T follicular helper cell (primary cell): ENCODE results near the gene CPLX4.

Experiments
- DNase-seq: peaks from one replicate; pipeline ENCODE4 v3.0.0-alpha.2; 2020; ENCODE audit warnings: low read depth
- total RNA-seq, 2 experiments: gene quantifications; one replicate each; lab custom pipeline; 2026; lab: John Stamatoyannopoulos, UW

CPLX4 gene, protein sequence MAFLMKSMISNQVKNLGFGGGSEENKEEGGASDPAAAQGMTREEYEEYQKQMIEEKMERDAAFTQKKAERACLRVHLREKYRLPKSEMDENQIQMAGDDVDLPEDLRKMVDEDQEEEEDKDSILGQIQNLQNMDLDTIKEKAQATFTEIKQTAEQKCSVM
- 0 reads per million in 2 experiments for total RNA-seq

DNA sequence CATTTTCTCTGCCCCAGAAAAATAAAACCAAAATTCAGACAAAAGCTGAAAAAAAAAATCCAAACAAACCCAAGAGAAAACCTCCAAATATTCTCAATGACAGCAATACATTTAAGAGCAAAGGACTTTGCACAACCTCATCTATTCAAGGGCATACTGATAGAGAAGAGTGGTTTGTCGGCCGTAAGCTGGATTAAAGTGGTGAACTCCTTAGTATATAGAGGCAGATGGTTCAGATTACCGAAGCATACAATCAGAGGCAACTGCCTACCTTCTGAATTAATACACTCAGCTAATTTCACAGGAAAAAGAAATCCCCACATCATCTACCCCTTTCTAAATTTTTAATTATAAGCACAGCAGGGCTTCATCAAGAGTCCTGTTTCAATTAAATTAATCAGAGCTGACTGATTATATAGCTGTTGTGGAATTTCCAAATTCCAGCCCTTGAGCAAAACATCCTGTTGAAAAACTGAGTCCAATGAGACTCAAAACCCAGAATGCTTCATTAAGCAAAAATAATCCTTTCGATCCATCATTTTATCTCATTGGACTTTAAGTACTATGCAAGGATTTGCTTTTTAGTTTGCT lies at the start of gene CPLX4:
Gene CPLX4 (minus strand): TSS at position 190 of the 591 bp plus-strand sequence. CDS start 187 bp downstream, at position 3.
- no peak for DNase-seq

DNA sequence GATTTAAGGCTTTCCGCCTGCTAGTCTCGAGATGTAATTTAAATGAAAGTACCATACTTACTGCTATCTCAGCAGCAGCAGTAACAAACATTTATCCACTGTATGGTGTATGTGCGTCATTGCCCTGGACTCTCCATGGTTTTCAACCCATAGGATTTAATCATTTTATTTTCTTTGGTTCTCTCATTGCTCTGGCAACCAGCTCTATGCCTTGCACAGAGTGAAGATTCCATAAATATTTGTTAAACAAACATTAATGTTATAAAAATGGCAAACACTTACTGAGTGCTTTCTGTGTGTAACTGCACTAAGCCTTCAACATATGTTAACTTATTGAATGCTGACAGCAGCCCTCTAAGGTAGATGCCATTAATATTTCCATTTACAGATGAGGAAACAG lies 41.9 kb upstream of the CPLX4 start:
- no peak for DNase-seq

DNA sequence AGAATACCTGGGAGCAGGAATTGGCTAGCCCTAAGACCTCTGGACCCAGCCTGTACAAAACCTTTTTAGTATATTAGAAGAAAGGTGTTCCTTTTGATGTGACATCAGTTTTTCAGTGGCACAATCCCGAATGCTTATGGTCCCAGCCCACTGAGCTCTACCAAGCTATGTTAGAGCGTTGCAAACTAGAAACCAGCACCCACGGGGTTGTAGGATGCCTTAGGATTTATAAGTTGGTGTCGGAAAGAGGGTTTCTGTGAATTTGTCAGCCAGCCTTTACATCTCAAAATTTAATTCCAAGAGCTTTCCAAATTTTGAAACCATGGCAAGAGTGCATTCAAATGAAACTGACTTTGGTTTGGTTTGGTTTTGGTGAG lies 41.1 kb upstream of the CPLX4 start:
- DNase-seq, result no peak

DNA sequence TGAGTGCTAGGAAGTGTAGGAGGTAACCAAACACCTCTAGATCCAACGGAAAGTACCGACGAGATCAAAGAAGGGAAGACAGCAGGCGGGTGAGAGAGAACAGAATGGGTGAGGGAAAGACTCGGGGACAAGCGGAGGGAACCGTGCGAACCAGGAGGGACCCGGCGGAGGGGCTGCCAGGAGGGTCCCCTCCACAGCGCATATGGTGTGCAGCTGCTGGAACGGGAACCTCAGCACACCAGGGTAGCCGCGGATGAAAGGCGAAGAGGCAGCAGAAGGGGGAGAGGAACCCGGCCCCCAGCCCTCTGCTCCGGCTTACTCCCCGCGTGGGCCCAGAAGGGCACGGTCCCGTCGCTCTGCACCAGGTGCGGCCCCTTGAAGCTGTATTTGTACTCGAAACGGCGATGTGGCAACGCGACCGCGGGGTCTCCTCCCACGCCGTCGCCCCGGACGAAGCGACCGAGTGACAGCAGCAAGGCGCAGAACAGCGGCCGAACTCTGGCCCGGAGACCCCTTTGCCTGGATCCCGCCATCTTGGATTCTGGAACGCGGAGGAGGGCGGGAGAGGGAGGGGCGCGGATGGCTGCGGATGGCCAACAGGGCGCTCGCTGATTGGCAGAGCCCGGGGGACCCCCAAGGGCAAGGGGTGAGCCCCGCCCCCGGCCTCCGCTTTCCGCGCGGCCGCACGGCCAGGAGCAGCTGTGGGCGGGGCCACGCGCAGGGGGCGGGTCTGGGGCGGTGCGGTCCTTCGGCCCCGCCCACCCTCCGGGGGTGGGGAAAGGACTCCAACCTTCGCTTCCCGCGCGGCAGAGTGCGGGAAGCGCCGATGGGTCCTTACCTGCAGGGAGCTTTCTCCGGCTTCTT lies 40.5 kb upstream of the CPLX4 start, which contains the start of gene LMAN1:
Gene LMAN1 (minus strand): TSS at position 554 of the 864 bp plus-strand sequence. CDS start 21 bp downstream, at position 533.
- peak; percentile 86 for DNase-seq

DNA sequence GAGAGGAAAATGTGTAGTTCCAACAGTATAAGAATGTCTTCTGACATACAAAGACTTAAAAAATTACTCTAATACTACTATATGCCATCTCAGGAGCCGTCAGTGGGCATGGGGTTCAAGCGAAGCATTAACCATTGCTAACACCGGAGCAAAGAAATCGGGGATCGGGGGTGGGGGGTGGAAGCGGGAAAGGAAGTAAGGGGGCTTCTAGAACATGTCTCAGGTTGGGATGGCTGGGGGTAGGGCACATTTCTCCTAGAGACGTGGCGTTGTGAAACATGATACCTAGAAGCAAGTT lies 39.9 kb upstream of the CPLX4 start:
- DNase-seq, result no peak

DNA sequence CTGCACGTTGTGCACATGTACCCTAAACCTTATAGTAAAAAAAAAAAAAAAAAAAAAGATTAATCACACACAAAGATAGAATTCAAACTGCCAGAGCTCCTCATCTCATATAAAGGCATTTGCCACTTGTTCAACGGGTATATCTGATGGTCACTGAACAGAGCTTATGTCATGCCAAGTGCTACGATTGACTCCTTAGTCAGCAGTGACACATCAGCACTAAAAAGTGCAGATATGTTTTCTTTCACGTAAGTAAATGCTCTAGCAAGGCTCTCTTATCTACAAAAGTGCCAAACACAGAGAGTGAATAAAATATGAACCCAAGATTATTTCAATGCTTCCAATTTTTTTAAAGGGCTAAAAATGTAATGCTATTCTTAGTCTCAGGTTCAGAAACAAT lies 39.5 kb upstream of the CPLX4 start:
- DNase-seq, result no peak

DNA sequence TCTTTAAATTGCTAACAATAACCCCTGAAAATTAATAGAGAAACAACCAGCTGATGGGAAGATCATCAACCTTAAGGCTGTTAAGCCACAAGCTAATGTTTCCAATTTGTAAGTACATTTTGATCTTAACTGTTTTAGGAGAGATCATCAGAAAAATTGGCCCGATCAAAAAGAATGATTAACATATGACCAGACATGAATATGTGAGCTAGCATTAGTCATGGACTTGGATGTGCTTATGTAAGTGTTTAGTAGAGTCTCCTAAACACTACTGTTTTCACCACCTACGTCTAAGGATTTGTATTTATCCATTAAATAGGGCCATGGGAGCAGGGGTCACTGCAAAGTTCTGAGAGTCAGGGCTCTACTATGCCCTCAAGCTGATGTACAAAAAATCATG lies 36.3 kb upstream of the CPLX4 start:
- no peak for DNase-seq

DNA sequence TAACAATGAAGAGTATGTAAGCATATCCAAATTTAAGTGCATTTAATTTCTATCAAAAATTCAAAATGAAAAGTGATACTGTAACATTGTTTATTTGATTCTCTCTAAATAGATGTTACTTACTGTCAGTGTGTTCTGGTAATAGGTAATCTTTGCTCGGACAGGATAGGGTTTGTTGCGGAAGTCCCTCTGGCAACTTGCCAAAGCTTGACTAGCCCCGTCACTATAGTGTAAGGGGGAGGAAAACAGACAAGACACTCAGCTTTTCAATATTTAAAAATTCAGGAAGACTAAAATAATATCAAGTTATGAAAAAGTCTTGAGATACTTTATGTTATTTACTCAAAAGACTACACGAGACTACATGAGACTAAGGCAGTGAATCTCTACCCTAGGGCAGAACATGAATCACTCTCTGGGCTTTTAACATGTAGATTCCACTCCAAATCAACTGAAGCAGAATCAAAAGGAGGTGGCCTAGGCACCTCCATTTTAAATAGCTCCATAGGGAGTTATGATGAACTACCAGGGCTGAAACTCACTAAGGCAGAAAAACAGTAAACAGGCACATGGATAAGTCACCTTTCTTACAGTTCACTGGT lies 34.7 kb upstream of the CPLX4 start:
- DNase-seq, result no peak

DNA sequence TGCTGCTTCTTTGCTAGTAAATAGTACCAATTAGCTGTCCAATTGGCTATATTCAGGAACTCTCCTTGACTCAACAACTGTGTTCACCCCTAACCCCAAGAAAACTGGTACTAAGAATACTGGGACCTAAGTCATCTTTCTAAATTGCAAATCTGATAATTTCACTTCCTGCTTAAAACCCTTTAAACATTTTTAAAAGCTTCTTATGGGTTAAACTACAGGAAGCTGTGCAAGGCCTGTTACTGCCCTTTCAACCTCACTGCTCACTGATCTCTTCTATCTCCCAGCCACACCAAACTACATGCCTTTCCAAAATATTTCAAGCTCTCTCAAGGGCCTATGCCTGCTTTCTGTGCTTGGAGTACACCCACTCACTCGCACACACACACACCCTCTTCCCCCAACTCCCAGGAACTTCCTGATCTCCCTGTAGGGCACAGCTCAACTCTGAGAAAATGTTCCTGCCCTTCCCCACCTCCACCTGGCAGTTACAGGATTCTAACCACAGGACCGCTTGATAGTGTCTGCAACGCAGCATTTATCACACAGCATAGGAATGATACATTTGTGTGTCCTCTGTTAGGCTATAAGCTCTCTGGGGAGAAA lies 33.9 kb upstream of the CPLX4 start:
- DNase-seq, result no peak

DNA sequence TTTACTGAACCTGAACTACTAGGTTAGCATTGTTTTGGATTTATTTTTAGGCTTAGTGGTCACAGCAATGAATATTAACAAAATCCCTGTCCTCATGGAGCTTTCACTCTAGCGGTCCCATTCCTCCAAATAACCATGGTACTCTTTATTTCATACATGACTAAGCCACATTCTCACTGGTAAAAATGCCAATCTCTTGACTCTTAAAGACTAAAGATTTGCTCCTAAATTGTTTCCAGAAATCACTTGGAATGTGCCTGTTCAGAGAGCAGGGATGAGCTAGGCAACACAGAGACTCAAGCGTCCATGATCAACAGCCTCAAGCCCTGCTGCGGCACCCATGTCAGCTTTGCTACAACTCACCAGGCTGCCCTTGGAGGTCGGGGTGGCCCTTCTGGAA lies 27.1 kb upstream of the CPLX4 start:
- DNase-seq, result no peak

DNA sequence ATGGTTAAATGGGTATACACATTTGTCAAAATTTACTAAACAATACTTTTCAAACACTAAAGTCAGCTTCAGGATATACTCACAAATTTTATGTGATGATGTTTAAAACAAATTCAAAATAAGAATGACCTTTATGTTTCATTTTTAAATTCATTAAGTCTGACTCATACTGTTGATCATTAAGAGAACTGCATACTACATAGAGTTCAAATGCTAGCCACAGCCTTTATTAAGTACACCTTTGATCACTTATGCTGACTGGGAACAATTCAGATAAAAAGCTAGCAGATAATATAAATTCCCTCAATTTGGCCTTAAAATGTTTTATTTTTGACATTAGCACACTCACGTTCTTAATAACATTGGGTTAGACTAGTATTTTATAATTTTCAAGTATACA lies 26.5 kb upstream of the CPLX4 start:
- DNase-seq, result no peak

DNA sequence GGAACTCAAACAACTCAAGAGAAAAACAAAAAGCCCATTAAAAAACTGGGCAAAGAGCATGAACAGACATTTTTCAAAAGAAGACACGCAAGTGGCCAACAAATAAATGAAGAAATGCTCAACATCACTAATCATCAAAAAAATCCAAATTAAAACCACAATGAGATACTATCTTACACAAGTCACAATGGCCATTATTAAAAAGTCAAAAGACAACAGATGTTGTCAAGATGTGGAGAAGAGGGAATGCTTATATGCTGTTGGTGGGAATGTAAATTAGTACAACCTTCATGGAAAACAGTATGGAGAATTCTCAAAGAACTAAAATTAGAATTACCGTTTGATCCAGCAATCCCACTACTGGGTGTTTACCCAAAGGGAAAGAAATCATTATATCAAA lies 25.5 kb upstream of the CPLX4 start:
- no peak for DNase-seq

DNA sequence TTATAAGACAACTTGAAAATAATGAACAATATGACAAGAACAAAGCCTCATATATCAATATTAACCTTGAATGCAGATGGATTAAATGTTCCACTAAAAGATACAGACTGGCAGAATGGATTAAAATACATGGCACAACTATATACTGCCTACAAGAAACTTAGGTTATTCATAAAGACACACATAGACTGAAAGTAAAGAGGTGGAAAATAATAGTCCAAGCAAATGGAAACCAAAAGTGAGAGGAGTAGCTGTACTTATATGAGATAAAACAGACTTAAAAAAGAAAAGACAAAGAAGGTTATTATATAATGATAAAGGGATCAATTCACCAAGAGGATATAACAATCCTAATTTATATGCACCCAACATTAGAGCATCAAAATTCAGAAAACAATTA lies 22.4 kb upstream of the CPLX4 start:
- DNase-seq, result no peak

DNA sequence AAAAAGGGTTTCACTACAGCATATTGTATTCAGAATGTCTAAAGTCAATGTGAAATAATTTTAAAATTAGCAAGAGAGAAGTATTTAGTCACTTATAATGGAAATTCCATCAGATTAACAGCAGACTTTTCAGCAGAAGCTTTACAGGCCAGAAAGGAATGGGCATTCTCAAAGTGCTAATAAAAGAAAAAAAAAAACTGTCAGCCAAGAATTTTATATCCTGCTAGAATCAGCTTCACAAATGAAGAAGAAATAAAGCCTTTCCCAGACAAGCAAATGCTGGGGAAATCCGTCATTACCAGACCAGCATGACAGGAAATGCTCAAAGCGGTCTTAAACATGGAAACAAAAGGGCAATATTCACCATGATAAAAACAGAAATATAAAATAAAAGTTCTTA lies 21.9 kb upstream of the CPLX4 start:
- no peak for DNase-seq

DNA sequence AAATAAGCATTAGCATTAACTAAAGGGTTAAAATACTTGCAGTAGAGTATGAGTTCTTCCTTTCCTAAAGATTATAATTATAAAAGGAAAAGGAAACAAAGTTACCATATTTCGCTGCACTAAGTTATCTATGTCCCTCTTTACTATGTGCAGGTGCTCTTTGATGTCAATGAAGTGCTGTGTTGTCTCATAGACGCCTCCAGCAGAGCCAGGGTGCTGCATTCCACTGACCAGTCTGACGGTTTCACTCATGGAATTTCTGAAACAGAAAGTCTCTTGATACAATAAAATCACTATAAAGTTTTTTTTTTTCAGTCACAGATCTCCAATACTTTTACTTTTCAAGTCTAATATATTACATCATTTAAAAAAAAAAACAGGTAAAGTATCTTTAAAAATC lies 14.5 kb upstream of the CPLX4 start:
- no peak for DNase-seq

DNA sequence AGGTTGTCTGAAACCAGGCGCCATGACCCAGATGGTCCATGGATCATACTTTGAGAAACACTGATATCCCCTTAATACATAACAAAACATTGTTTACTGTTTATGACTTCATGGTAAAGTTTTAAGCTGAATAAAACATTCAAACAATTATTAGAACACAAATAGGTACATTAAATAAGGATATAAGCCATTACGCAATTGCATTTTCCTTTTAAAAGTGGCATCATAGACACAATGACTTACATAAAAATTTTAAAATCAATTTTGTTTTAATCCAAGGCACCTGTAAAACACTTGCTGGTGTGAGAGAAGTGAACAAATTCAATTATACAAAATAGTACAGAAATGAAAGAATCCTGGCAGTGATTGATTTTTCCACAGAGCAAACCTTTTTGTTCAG lies 10.2 kb upstream of the CPLX4 start:
- DNase-seq, result no peak

DNA sequence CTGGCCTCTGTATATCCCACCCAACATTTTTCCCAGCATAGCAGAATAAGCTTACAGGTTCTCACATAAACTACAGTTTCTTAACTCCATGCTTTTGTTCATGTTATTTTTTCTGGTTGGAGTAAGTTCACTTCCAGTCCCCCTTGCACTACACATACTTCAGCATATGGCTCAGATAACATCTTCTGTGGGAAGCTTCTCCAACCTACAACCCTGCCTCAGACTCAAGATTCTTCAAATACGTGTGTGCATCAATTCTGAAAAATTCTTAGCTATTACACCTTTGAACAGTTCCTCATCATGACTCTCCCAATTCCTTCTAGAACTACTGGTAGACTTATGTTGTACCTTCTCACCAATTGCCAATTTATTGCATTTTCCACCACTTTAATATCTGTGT lies 7.5 kb upstream of the CPLX4 start:
- no peak for DNase-seq

DNA sequence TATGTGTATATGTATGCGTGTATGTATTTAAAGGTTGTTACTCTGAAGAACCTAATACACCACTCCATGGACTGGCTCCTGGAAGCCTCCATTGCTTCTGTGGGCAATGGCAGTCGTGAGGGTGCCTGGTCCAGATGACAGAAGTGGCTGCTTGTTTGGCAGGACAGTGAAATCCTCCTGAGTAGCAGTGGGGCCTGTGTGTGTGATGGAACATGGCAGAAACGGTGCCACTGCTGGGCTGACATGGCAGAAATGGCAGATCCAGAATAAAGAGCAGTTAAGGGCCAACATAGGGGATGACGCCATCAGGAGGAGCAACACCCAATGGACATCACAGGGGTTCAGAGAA lies 6.1 kb upstream of the CPLX4 start:
- DNase-seq, result no peak

DNA sequence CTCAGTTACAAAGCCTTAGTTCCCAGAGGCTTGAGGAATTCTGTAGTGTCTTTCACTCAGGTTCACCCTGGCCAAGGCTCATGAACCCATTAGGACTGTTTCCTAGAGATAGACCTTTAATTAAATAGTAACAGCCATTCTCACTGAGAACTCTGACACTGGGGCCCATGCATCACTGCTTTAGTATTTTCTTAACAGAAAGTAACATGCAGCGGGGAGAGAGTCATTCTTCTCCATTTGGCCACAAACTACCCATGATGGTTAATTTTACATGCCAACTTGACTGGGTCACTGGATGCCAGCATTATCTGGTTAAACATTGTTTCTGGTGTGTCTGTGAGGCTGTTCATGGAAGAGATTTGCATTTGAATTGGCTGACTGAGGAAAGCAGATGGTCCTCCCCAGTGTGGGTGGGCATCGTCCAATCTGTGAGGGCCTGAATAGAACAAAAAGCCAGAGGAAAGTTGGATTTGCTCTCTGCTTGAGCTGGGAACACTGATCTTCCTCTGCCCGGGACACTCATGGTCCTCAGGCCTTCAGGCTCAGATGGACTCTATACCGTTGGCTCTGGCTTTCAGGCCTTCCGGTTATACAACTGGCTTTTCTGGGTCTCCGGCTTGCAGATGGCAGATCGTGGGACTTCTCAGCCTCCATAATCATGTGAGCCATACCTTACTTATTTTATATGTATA lies 5.6 kb upstream of the CPLX4 start:
- no peak for DNase-seq

DNA sequence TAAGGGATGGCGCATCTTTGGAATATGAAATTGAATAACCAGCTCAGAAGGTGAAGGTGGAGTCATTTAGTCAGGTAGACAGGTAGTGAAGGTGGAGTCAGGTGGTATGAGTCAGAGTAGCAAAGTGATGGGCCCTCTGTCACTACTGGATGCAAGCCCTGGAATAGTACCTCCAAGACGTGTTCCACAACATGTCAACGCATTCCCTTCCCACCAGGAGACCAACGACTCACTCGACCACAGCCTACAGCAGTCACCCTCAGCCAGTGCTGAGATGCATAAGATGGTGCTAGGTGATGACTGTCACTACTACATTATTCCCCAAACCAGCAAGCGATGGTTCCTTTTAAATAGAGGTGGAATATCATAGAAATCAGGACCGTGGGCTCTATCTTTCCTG lies 6.8 kb downstream of the CPLX4 start:
- no peak for DNase-seq

DNA sequence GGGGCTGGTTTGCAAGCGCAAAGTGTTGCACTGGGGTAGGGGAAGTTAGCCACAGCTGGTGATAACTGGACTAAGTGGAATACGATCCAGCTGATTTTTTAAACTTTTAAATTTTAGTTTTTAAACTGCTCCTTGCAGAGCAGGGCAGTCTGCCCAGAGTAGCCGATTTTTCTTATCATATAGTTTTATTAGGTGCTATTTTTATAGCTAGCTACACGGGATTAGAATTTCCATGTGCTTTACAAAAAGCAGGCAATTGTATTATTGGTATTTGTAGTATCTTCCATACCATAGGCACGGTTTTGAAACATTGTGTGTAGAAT lies 9.6 kb downstream of the CPLX4 start:
- no peak for DNase-seq

DNA sequence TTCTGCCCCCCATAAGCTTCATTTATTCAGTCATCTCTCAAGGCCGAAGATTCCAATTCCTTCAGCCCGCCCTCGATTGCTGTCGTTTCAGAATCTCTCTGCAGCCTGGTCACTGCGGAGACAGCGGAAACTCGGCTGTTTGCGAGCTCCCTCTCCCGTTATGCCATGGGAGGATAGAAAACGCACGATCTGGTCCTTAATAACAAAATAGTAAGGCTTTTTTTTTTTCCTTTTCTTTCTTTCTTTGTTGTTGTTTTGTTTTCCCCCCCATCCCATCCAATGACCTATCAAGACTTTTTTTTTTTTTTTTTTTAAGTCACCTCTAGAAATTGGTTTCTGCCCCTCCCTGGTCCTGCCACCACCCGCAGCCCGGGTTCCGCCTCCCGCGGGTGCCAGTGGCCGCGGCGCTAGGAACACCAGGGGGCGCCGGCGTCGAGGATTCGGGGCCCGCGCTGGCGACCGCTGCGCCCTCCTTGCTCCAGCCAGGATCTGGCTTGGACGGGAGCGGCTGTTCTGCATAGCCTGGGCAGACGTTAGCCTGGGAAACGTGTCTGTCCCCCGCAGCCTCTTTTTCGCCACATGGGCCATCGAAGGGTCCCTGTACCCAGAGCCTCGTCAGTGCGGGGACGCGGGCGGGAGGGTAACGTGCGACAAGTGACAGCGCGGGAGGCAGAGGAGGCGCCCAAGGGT lies 10.1 kb downstream of the CPLX4 start:
- peak; percentile 45 for DNase-seq
